Keratinocyte (primary cell): ENCODE results near the gene ANO2.

Source experiments
- EZH2 ChIP-seq: IDR thresholded peaks from one replicate; pipeline ENCODE4 v1.6.1; 2012; ENCODE audit warnings: inconsistent platforms, mild to moderate bottlenecking, low read length, moderate library complexity
- TF ChIP-seq, protein P1 (sequence below), 3 experiments: IDR thresholded peaks in 1 of 3; conservative IDR thresholded peaks in 1 of 3; optimal IDR thresholded peaks in 1 of 3; 2 replicates in 2 of 3; 3 replicates in 1 of 3; pipeline versions ENCODE3 to v1.5.1; 2011; ENCODE audit warnings: low read length in 3 of 3, mild to moderate bottlenecking in 3 of 3, moderate library complexity in 2 of 3, control low read depth in 1 of 3, inconsistent platforms in 1 of 3; ENCODE audit not compliant: insufficient read depth in 2 of 3; ENCODE audit errors: extremely low read depth in 1 of 3

DNA sequence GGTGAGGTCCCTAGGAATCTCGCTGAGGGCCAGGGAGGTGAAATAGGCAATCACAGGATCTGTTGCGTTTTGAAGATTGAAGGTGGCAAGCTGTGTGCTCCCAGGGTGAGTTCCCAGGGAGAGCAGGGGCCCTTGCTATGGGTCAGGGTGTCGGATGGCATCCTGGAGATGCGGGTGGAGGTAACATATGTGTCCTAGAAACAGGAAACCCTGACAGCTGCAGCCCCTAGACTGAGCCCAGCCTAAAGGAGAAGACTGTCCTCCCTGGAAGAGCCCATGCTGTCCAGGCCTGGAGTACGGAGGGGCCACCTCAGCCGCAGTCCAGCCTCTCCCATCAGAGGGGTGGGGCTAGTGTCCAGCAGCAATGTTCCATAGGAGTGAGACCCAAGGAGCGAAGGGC is 318.9 kb downstream of the ANO2 start:
- TF ChIP-seq, protein P1, sequence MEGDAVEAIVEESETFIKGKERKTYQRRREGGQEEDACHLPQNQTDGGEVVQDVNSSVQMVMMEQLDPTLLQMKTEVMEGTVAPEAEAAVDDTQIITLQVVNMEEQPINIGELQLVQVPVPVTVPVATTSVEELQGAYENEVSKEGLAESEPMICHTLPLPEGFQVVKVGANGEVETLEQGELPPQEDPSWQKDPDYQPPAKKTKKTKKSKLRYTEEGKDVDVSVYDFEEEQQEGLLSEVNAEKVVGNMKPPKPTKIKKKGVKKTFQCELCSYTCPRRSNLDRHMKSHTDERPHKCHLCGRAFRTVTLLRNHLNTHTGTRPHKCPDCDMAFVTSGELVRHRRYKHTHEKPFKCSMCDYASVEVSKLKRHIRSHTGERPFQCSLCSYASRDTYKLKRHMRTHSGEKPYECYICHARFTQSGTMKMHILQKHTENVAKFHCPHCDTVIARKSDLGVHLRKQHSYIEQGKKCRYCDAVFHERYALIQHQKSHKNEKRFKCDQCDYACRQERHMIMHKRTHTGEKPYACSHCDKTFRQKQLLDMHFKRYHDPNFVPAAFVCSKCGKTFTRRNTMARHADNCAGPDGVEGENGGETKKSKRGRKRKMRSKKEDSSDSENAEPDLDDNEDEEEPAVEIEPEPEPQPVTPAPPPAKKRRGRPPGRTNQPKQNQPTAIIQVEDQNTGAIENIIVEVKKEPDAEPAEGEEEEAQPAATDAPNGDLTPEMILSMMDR (optimal IDR thresholded peaks at IDR 0.05 in 1 of 3, IDR thresholded peaks at IDR 0.05 in 1 of 3, conservative IDR thresholded peaks at IDR 0.05 in 1 of 3; ENCODE audit: extremely low read depth in 1 of 3, insufficient read depth in 2 of 3, low read length in 3 of 3) = no peak
- TF ChIP-seq EZH2 = no peak
